GM11168 (cell line): ENCODE data around the gene AGAP3.

Experiments used
- in situ Hi-C: fragments of 300-500 bp; cut with MboI; formaldehyde crosslinking; loops from one replicate; pipeline ENCODE4 v1.12.0; 2022; ENCODE audit warnings: low sequenced_read_pairs; ENCODE audit not compliant: unreplicated experiment

The AGAP3 gene

DNA sequence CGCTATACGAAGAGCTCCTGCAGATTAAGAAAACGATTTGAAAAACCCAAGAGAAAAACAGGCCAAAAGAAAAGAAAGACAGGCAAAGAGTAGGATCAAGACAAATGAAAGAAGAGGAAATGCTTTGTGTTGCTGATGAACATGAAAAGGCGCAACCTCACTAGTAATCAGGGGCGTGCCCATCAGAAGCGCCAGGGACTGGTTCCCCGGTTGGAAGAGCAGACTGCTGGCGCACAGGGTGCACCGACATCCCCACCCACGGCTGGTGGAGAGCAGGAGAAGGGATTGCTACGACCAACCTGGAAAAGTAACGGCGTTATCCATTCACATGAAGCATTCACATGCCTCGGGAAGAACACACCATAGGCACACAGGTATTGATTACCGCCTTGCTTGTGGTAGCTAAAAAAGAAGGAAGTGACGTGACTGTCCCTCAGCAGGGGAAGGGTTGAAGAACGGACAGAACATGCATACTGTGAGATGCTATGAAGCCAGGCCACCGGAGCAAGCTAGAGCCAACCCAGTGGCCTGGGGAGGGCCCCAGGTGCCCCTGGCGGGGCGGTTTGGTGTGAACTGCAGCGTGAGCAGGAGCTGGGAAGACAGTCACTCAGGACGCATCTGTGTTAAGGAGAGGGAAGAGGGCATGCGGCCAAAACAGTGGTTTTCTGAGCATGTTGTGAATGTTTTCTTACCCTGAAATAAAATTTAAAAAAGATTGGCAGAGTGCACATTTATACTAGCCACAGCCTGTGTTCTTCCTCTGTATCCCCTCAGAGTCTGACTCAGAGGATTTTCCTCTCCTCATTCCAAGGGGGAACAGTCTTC, 18.3 kb downstream of the AGAP3 start:
- in situ Hi-C loops = no loop called here

DNA sequence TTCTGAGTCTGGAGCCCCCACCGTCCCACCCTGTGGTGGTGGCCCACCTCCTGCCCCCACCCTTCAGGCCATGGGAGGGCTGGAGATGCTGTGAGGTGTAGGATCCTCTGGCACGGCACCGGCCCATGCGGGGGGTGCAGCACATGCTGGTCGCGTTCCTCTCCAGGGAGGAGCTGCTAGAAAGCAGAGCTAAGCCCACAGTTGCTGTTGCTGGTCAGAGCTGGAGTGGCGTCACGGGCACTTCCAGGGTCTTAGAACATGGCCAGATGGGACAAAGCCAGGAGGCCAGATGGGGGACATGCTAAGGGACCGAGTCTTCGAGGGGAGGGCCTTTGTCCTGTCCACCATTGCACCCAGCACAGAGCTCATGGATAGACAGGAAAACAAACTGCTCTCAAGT, 21.6 kb downstream of the AGAP3 start:
- in situ Hi-C loops = no loop called here

DNA sequence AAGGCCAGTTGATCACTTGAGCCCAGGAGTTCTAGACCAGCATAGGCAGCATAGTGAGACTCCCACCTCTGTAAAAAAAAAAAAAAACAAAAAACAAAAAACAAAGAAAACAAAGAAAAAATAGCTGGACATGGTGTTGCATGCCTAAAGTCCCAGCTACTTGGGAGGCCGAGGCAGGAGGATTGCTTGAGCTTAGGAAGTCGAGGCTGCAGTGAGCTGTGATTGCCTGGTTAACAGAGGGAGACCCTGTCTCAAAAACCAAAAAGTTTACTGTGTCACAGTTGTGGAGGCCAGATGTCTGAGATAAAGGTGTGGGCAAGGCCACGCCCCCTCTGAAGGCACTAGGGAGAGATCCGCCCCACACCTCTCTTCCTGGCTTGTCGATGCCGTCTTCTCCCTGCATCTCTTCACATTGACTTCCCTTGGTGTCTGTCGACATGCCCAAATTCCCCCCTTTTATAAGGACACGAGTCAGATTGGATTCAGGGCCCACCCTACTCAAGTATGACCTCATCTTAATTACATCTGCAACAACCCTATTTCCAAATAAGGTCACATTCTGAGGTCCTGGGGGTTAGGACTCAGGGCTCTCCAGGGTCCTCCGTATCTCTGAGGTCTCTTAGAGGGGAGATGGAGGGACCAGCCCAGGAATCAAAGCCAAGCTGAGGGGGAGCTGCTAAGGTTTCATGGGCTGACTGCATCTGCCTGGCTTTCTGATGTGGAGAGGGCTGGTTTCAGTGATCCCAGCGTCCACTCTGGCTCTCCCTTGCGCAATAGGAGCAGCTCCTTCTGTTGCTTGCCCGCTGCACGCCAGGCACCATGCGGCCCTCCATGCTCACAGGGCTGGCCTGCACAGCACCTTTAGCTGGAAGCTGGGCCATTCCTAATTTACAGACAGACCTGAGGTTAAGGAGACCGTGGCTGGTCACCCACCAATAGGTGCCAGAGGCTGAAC, 23.1 kb downstream of the AGAP3 start:
- in situ Hi-C loops = no loop called here

GRCh38 chr7:151110236-151110940, 24.1 kb downstream of the AGAP3 start:
- in situ Hi-C loops = no loop called here

GRCh38 chr7:151110941-151111645, 24.8 kb downstream of the AGAP3 start:
- in situ Hi-C loops = no loop called here

GRCh38 chr7:151113344-151114150, 27.3 kb downstream of the AGAP3 start:
- in situ Hi-C loops = no loop called here

- in situ Hi-C loops = no loop called here
Observed at GRCh38 chr7:151114151-151115090, 28.1 kb downstream of the AGAP3 start.

GRCh38 chr7:151115121-151115835, 29.0 kb downstream of the AGAP3 start:
- in situ Hi-C loops = no loop called here

GRCh38 chr7:151115836-151116418, 29.7 kb downstream of the AGAP3 start:
- in situ Hi-C loops = no loop called here

DNA sequence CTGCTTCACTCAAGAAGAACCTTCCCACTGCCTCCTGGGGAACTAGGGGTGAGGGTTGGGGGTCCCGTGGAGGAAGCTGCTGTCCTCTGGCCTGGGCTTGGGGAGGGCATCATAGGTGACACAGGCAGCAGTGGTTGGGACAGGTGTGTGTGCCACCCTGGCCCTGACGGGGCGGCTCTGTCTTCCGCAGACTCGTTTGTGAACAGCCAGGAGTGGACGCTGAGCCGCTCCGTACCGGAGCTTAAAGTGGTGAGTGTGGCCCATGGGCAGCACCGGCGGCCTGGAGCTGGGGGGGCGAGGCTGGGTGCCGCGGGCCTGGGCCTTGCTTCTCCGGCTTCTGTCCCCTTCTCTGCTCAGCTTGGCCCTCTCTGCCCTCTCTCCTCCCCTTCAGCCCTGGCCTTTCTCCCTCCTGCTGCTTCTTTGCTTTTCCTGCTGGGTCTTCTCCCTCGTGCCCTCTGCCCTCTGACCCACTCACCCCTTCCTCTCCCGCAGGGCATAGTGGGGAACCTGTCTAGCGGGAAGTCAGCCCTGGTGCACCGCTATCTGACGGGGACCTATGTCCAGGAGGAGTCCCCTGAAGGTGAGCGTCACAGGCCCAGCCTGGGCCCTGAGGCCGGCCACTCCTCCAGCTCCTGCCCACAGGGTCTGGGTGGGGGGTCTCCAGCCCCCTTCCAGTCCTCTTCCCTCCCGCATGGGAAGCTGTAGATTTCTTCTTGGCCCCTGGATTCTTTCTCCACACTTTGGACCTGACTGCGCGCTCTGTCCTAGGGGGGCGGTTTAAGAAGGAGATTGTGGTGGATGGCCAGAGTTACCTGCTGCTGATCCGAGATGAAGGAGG, 30.5 kb downstream of the AGAP3 start:
- in situ Hi-C loops = no loop called here

GRCh38 chr7:151117565-151117964, 31.3 kb downstream of the AGAP3 start:
- in situ Hi-C loops = no loop called here

DNA sequence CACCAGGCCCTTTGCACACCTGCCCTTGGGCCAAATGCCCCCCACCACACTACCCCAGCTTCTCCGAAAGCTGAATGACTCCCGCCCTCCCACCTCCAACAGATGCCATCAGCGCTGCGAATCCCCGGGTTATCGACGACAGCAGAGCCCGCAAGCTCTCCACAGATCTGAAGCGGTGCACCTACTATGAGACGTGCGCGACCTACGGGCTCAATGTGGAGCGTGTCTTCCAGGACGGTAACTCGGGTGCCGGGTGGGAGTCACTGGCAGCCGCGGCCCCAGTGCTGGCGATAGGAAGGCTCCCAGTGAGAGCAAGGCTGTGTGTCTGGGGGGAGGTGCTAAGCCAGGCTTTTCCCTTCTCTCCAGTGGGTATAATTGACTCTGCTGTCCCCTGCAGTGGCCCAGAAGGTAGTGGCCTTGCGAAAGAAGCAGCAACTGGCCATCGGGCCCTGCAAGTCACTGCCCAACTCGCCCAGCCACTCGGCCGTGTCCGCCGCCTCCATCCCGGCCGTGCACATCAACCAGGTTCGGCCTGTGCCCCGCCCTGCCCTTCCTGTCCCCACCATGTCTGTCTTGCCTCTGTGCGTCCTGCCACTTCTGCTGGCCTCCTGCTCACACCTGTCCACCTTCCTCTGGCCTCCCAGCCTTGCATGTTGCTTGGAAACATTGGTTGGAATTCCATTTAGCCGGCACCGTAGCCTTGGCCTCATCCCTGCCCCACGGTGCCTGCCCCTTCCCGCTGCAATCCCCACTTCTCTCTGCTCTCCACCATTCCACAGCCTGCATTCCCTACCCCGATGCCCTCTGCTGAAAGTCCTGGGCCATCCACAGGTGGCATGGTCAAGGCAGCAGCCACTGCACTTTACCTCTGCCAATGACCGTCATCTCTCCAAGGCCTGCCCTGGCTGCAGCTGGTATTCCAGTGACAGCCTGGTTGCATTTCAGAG, 32.1 kb downstream of the AGAP3 start:
- in situ Hi-C loops = no loop called here

DNA sequence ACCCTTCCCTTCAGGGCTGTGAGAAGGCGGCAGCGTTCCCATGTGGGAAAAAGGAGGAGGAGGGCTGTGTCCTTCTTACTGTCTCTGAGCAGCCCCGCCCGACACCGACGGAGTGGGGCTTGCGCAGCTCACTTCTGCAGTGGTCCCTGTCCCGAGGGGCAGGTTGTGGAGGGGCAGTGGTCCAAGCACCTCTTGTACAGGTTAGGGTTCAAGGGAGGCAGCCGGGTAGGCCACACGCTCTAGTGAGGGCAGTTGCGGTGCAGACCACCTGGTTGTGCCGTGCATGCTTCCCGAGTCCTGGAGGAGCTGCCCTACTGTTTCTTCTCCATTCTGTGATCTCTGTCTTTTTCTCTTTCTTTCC, 32.8 kb downstream of the AGAP3 start:
- in situ Hi-C loops = no loop called here

- in situ Hi-C loops = no loop called here
Observed at GRCh38 chr7:151119902-151120301, 33.6 kb downstream of the AGAP3 start.

DNA sequence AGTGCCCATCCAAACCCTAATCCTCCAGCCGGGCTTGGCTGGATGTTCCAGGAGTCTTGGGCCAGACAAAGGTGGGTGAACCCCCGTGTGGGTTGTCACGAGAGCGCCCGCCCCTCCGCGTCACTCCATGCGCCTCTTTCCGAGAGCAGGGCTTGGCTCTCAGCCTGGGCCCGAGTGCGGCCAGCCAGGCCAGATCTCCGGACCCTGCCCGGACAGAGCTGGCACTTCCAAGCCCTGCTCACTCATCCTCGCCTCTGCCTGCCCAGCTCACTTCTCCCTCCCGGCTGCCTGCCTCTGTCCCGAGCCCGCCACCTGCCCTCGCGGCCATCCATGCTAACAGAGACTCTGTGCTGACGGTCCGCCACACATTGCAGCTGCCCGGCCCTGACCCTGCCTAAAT, 34.6 kb downstream of the AGAP3 start:
- in situ Hi-C loops = no loop called here
